OCI-LY3 (cell line): ENCODE measurements around the gene URM1.

Source experiments
- EZH2phosphoT487 ChIP-seq: fragments of 200-600 bp; shearing (Covaris generic); IDR thresholded peaks from 2 replicates; pipeline ENCODE4 v1.6.1; 2018; ENCODE audit warnings: antibody characterized with exemption, mixed run types, low read depth
- TF ChIP-seq, protein P1 (sequence below): fragments of 200-600, 300-600 bp; sonication (generic); IDR thresholded peaks from 2 replicates; pipeline ENCODE4 v1.5.1; 2014; ENCODE audit warnings: antibody characterized with exemption, low read length, low read depth

DNA sequence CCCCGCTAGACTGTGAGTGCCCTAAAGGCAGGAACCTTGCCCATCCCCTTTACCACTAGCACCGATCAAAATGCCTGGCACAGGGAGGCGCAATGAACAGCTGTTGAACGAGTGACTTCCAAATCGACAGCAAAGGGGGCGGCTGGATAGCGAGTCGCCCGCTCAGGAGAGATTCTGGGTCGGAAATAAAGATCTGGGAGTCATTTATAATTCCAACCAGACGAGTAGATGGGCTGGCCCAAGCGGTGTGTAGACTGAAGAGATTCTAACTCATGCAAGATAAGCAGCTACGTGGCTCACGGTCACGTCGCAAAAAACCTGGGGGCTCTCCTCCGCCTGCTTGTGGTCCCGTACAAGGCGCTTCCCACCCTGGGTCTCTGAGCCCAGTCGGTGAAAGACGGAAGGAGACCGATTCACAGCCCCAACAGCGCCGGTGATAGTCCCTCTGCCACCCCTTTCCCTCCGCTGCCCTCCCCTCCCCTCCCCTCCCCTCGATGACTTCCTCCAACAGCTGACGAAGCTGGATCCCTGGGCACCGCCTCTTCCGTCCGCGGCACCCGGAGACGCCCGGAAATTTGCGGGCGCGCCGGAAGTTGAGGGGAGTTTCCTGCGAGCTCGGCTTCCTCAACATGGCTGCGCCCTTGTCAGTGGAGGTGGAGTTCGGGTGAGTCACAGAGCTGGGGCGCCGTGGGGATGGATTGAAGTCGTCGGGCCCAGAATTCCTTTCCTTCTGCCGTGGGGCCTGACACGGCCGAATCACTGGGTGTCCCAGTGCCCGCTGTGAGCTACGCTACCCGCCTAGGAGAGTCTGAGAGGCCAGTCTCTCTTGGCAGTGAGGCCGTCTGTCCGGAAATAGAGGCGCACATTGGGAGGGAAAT, at the start of gene URM1:
- TF ChIP-seq, protein P1, sequence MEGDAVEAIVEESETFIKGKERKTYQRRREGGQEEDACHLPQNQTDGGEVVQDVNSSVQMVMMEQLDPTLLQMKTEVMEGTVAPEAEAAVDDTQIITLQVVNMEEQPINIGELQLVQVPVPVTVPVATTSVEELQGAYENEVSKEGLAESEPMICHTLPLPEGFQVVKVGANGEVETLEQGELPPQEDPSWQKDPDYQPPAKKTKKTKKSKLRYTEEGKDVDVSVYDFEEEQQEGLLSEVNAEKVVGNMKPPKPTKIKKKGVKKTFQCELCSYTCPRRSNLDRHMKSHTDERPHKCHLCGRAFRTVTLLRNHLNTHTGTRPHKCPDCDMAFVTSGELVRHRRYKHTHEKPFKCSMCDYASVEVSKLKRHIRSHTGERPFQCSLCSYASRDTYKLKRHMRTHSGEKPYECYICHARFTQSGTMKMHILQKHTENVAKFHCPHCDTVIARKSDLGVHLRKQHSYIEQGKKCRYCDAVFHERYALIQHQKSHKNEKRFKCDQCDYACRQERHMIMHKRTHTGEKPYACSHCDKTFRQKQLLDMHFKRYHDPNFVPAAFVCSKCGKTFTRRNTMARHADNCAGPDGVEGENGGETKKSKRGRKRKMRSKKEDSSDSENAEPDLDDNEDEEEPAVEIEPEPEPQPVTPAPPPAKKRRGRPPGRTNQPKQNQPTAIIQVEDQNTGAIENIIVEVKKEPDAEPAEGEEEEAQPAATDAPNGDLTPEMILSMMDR, result peak; percentile 20; the same call in 1 of the 2 replicates
- TF ChIP-seq EZH2phosphoT487, result no peak
